ENCODE results near the gene COX15.

The COX15 gene

GRCh38 chr10:99732033-99732842 is at the start of gene COX15, which contains the start of gene CUTC:
COX15 (minus strand) TSS chr10:99732127; CDS start chr10:99732049, 78 bp downstream.
CUTC (plus strand) TSS chr10:99732234; CDS start chr10:99732349, 115 bp downstream.
- peak; percentile 97 for DNase-seq
- H3K36me3 Mint-ChIP-seq = peaks cover 35% of the 10 kb centered on the region
- CTCF ChIA-PET = interaction anchor here (0.8 to 1.5 kb wide), 9 partner anchors 9 to 113 kb away, joined by 3 to 7 read pairs (median 3); no protein-coding TSS in a partner anchor
- peak within 1 kb of the TSS; percentile 100 for H3K27ac Mint-ChIP-seq
- H3K4me1 Mint-ChIP-seq = peaks cover 37% of the 10 kb centered on the region
- H3K4me3 Mint-ChIP-seq = peak within 1 kb of the TSS; percentile 99
- H3K9me3 Mint-ChIP-seq = no peaks in the 10 kb centered on the region
- no peaks in the 10 kb centered on the region for H3K27me3 Mint-ChIP-seq

- H3K36me3 Mint-ChIP-seq = no peaks in the 10 kb centered on the region
- H3K9me3 Mint-ChIP-seq = no peaks in the 10 kb centered on the region
- peaks cover 8% of the 10 kb centered on the region for H3K27me3 Mint-ChIP-seq
- H3K4me3 Mint-ChIP-seq = no peak overlapping the region
- CTCF ChIA-PET = no interaction called here
- peaks cover 10% of the 10 kb centered on the region for H3K4me1 Mint-ChIP-seq
- H3K27ac Mint-ChIP-seq = no peak overlapping the region
- no peak for DNase-seq
Measured at GRCh38 chr10:99779335-99779734, 47.4 kb upstream of the COX15 start.

GRCh38 chr10:99777918-99778714 is 46.2 kb upstream of the COX15 start:
- CTCF ChIA-PET = no interaction called here
- Mint-ChIP-seq H3K4me3 (no peak overlapping the region), H3K9me3 (no peaks in the 10 kb centered on the region), H3K27ac (no peak overlapping the region), H3K36me3 (no peaks in the 10 kb centered on the region), H3K4me1 (peaks cover 10% of the 10 kb centered on the region), H3K27me3 (peaks cover 8% of the 10 kb centered on the region)
- no peak for DNase-seq

GRCh38 chr10:99775850-99776249 is 43.9 kb upstream of the COX15 start:
- Mint-ChIP-seq H3K27me3 (peaks cover 8% of the 10 kb centered on the region), H3K36me3 (no peaks in the 10 kb centered on the region), H3K4me1 (peaks cover 10% of the 10 kb centered on the region), H3K27ac (no peak overlapping the region), H3K4me3 (no peak overlapping the region), H3K9me3 (no peaks in the 10 kb centered on the region)
- CTCF ChIA-PET = no interaction called here
- DNase-seq = no peak

- CTCF ChIA-PET = no interaction called here
- H3K4me3 Mint-ChIP-seq = no peak overlapping the region
- no peak overlapping the region for H3K27ac Mint-ChIP-seq
- H3K36me3 Mint-ChIP-seq = no peaks in the 10 kb centered on the region
- no peaks in the 10 kb centered on the region for H3K27me3 Mint-ChIP-seq
- no peak for DNase-seq
- H3K9me3 Mint-ChIP-seq = no peaks in the 10 kb centered on the region
- no peaks in the 10 kb centered on the region for H3K4me1 Mint-ChIP-seq
Measured at GRCh38 chr10:99770408-99771045, 38.6 kb upstream of the COX15 start.

GRCh38 chr10:99769706-99770105 is 37.8 kb upstream of the COX15 start:
- CTCF ChIA-PET = no interaction called here
- Mint-ChIP-seq H3K9me3 (no peaks in the 10 kb centered on the region), H3K4me3 (no peak overlapping the region), H3K27me3 (no peaks in the 10 kb centered on the region), H3K36me3 (no peaks in the 10 kb centered on the region), H3K27ac (no peak overlapping the region), H3K4me1 (no peaks in the 10 kb centered on the region)
- DNase-seq = no peak

- H3K36me3 Mint-ChIP-seq = peaks cover 3% of the 10 kb centered on the region
- H3K27ac Mint-ChIP-seq = no peak overlapping the region
- no peaks in the 10 kb centered on the region for H3K27me3 Mint-ChIP-seq
- CTCF ChIA-PET = interaction anchor here (1.1 kb wide), 1 partner anchor 77 kb away, joined by 3 read pairs; no protein-coding TSS in a partner anchor
- H3K4me3 Mint-ChIP-seq = no peak overlapping the region
- H3K9me3 Mint-ChIP-seq = no peaks in the 10 kb centered on the region
- no peak for DNase-seq
- no peaks in the 10 kb centered on the region for H3K4me1 Mint-ChIP-seq
Measured at GRCh38 chr10:99768556-99768955, 36.6 kb upstream of the COX15 start.

- Mint-ChIP-seq H3K36me3 (peaks cover 6% of the 10 kb centered on the region), H3K4me1 (no peaks in the 10 kb centered on the region), H3K9me3 (no peaks in the 10 kb centered on the region), H3K27me3 (no peaks in the 10 kb centered on the region), H3K4me3 (no peak overlapping the region), H3K27ac (no peak overlapping the region)
- no peak for DNase-seq
- CTCF ChIA-PET = no interaction called here
Measured at GRCh38 chr10:99767901-99768300, 36.0 kb upstream of the COX15 start.

GRCh38 chr10:99766302-99766681 is 34.4 kb upstream of the COX15 start:
- CTCF ChIA-PET = no interaction called here
- no peaks in the 10 kb centered on the region for H3K9me3 Mint-ChIP-seq
- H3K4me3 Mint-ChIP-seq = no peak overlapping the region
- peaks cover 13% of the 10 kb centered on the region for H3K36me3 Mint-ChIP-seq
- H3K27me3 Mint-ChIP-seq = no peaks in the 10 kb centered on the region
- DNase-seq = no peak
- H3K27ac Mint-ChIP-seq = no peak overlapping the region
- no peaks in the 10 kb centered on the region for H3K4me1 Mint-ChIP-seq

- H3K27ac Mint-ChIP-seq = no peak overlapping the region
- CTCF ChIA-PET = no interaction called here
- H3K36me3 Mint-ChIP-seq = peaks cover 16% of the 10 kb centered on the region
- no peaks in the 10 kb centered on the region for H3K9me3 Mint-ChIP-seq
- DNase-seq = no peak
- no peaks in the 10 kb centered on the region for H3K4me1 Mint-ChIP-seq
- H3K4me3 Mint-ChIP-seq = no peak overlapping the region
- no peaks in the 10 kb centered on the region for H3K27me3 Mint-ChIP-seq
Measured at GRCh38 chr10:99765672-99766301, 33.9 kb upstream of the COX15 start.

GRCh38 chr10:99761365-99761764 is 29.4 kb upstream of the COX15 start:
- no peaks in the 10 kb centered on the region for H3K27me3 Mint-ChIP-seq
- no peak overlapping the region for H3K27ac Mint-ChIP-seq
- H3K4me1 Mint-ChIP-seq = no peaks in the 10 kb centered on the region
- CTCF ChIA-PET = no interaction called here
- H3K4me3 Mint-ChIP-seq = no peak overlapping the region
- DNase-seq = no peak
- peaks cover 51% of the 10 kb centered on the region for H3K36me3 Mint-ChIP-seq
- no peaks in the 10 kb centered on the region for H3K9me3 Mint-ChIP-seq

GRCh38 chr10:99760321-99760720 is 28.4 kb upstream of the COX15 start:
- CTCF ChIA-PET = no interaction called here
- no peak overlapping the region for H3K4me3 Mint-ChIP-seq
- no peak overlapping the region for H3K27ac Mint-ChIP-seq
- no peaks in the 10 kb centered on the region for H3K4me1 Mint-ChIP-seq
- DNase-seq = no peak
- H3K27me3 Mint-ChIP-seq = no peaks in the 10 kb centered on the region
- H3K9me3 Mint-ChIP-seq = no peaks in the 10 kb centered on the region
- H3K36me3 Mint-ChIP-seq = peaks cover 60% of the 10 kb centered on the region

GRCh38 chr10:99758211-99758891 is 26.4 kb upstream of the COX15 start:
- no peaks in the 10 kb centered on the region for H3K4me1 Mint-ChIP-seq
- no peak overlapping the region for H3K27ac Mint-ChIP-seq
- peaks cover 64% of the 10 kb centered on the region for H3K36me3 Mint-ChIP-seq
- no peaks in the 10 kb centered on the region for H3K27me3 Mint-ChIP-seq
- CTCF ChIA-PET = no interaction called here
- no peaks in the 10 kb centered on the region for H3K9me3 Mint-ChIP-seq
- no peak for DNase-seq
- H3K4me3 Mint-ChIP-seq = no peak overlapping the region

- no peaks in the 10 kb centered on the region for H3K9me3 Mint-ChIP-seq
- H3K27me3 Mint-ChIP-seq = no peaks in the 10 kb centered on the region
- H3K4me1 Mint-ChIP-seq = no peaks in the 10 kb centered on the region
- peaks cover 59% of the 10 kb centered on the region for H3K36me3 Mint-ChIP-seq
- DNase-seq = no peak
- no peak overlapping the region for H3K4me3 Mint-ChIP-seq
- H3K27ac Mint-ChIP-seq = no peak overlapping the region
- CTCF ChIA-PET = no interaction called here
Measured at GRCh38 chr10:99756159-99756558, 24.2 kb upstream of the COX15 start.

Measured in activated naive CD4-positive, alpha-beta T cell treated with anti-CD3 and anti-CD28 coated beads, Interleukin-2, amount 10 ng/mL, durations not matched to agents 7 days and 5 days (primary cell).